ENCODE results near the gene KIF12.

- no peak for TF ChIP-seq GATA2 (IDR thresholded peaks at IDR 0.05; ENCODE audit: low read depth, low read length)
- TF ChIP-seq GATA3 (IDR thresholded peaks at IDR 0.05; ENCODE audit: low read depth, low read length), result no peak
Observed at GRCh38 chr9:114099669-114100270, 678 bp upstream of the KIF12 start.

Measured in SH-SY5Y (cell line).